HEK293 (cell line): ENCODE measurements around the gene UBA3.

Experiments
- CTCF ChIA-PET: fragments of 350-600 bp; formaldehyde crosslinking; extraction: SDS; loops from one replicate; lab custom pipeline; 2021; ENCODE audit warnings: antibody characterized with exemption; lab: Yijun Ruan, JAX
- POLR2A ChIA-PET: fragments of 300-600 bp; formaldehyde crosslinking; extraction: SDS; loops from one replicate; lab custom pipeline; 2020; ENCODE audit warnings: antibody characterized with exemption, inconsistent platforms; lab: Yijun Ruan, JAX
- H3K27ac ChIP-seq: fragments of 200-500 bp; sonication (Bioruptor generic); 2 replicates; pipeline ENCODE4 v1.5.1; 2014; ENCODE audit warnings: low read depth, low read length, control low read depth, inconsistent platforms; ENCODE audit errors: extremely low read depth
- H3K36me3 ChIP-seq, 2 experiments: fragments of 200-500 bp in 1 of 2; sonication (Bioruptor generic) in 1 of 2; 1 replicate in 1 of 2; 2 replicates in 1 of 2; pipeline ENCODE4 v1.5.1; 2014 to 2017; ENCODE audit warnings: inconsistent platforms in 2 of 2, low read length in 2 of 2; ENCODE audit not compliant: control insufficient read depth in 2 of 2, insufficient read depth in 1 of 2
- H3K4me1 ChIP-seq: fragments of 200-500 bp; sonication (Bioruptor generic); 2 replicates; pipeline ENCODE4 v1.5.1; 2014; ENCODE audit warnings: mild to moderate bottlenecking, low read length, inconsistent platforms; ENCODE audit not compliant: control insufficient read depth, insufficient read depth
- H3K4me3 ChIP-seq: 2 replicates; pipeline ENCODE4 v1.5.1; 2011; ENCODE audit warnings: low read depth, mild to moderate bottlenecking, control low read depth, low read length, moderate library complexity
- H3K9me3 ChIP-seq: fragments of 200-500 bp; sonication (Bioruptor generic); 2 replicates; pipeline ENCODE4 v1.5.1; 2014; ENCODE audit warnings: low read depth, low read length, inconsistent platforms; ENCODE audit not compliant: control insufficient read depth, insufficient read depth
- AEBP2 ChIP-seq: fragments of 450-650 bp; formaldehyde crosslinking; IDR thresholded peaks from 2 replicates; pipeline ENCODE4 v1.5.1; 2016; ENCODE audit warnings: missing biosample characterization, missing genetic modification characterization, borderline replicate concordance
- BCL11A ChIP-seq: fragments of 450-650 bp; formaldehyde crosslinking; IDR thresholded peaks from 2 replicates; pipeline ENCODE4 v1.5.1; 2016; ENCODE audit warnings: low read depth, missing biosample characterization, missing genetic modification characterization
- GFI1B ChIP-seq: fragments of 450-650 bp; formaldehyde crosslinking; IDR thresholded peaks from 2 replicates; pipeline ENCODE4 v1.5.1; 2016; ENCODE audit warnings: missing biosample characterization, missing genetic modification characterization
- GLIS2 ChIP-seq: fragments of 450-650 bp; formaldehyde crosslinking; IDR thresholded peaks from 2 replicates; pipeline ENCODE4 v1.5.1; 2016; ENCODE audit warnings: missing biosample characterization, missing genetic modification characterization
- KLF10 ChIP-seq: fragments of 450-650 bp; IDR thresholded peaks from 2 replicates; pipeline ENCODE4 v1.5.1; 2018; ENCODE audit warnings: missing biosample characterization, mild to moderate bottlenecking, missing genetic modification characterization
- KLF9 ChIP-seq: fragments of 450-650 bp; formaldehyde crosslinking; IDR thresholded peaks from 2 replicates; pipeline ENCODE4 v1.5.1; 2016; ENCODE audit warnings: missing biosample characterization, missing genetic modification characterization, low read depth
- PRDM2 ChIP-seq: fragments of 450-650 bp; formaldehyde crosslinking; IDR thresholded peaks from 2 replicates; pipeline ENCODE4 v1.5.1; 2016; ENCODE audit warnings: missing biosample characterization, missing genetic modification characterization, borderline replicate concordance
- YY1 ChIP-seq: fragments of 450-650 bp; formaldehyde crosslinking; IDR thresholded peaks from 2 replicates; pipeline ENCODE4 v1.5.1; 2018; ENCODE audit warnings: missing biosample characterization, missing genetic modification characterization
- ZBTB10 ChIP-seq: fragments of 450-650 bp; formaldehyde crosslinking; IDR thresholded peaks from 2 replicates; pipeline ENCODE4 v1.5.1; 2016; ENCODE audit warnings: missing biosample characterization, missing genetic modification characterization
- ZBTB20 ChIP-seq: fragments of 450-650 bp; formaldehyde crosslinking; IDR thresholded peaks from 2 replicates; pipeline ENCODE4 v1.5.1; 2016; ENCODE audit warnings: missing biosample characterization, missing genetic modification characterization
- ZBTB7A ChIP-seq: fragments of 450-650 bp; formaldehyde crosslinking; IDR thresholded peaks from 2 replicates; pipeline ENCODE4 v1.5.1; 2016; ENCODE audit warnings: low read depth, missing biosample characterization, missing genetic modification characterization
- ZNF140 ChIP-seq: fragments of 450-650 bp; formaldehyde crosslinking; IDR thresholded peaks from 2 replicates; pipeline ENCODE4 v1.5.1; 2016; ENCODE audit warnings: missing biosample characterization, missing genetic modification characterization
- ZNF2 ChIP-seq: fragments of 450-650 bp; formaldehyde crosslinking; IDR thresholded peaks from 2 replicates; pipeline ENCODE4 v1.5.1; 2016; ENCODE audit warnings: missing biosample characterization, missing genetic modification characterization
- ZNF221 ChIP-seq: fragments of 450-650 bp; formaldehyde crosslinking; IDR thresholded peaks from 2 replicates; pipeline ENCODE4 v1.5.1; 2017; ENCODE audit warnings: missing biosample characterization, missing genetic modification characterization, borderline replicate concordance
- ZNF416 ChIP-seq: fragments of 450-650 bp; formaldehyde crosslinking; IDR thresholded peaks from 2 replicates; pipeline ENCODE4 v1.5.1; 2016; ENCODE audit warnings: missing biosample characterization, missing genetic modification characterization
- ZNF621 ChIP-seq: fragments of 450-650 bp; formaldehyde crosslinking; IDR thresholded peaks from 2 replicates; pipeline ENCODE4 v1.5.1; 2017; ENCODE audit warnings: missing biosample characterization, missing genetic modification characterization
- ZNF664 ChIP-seq: fragments of 450-650 bp; formaldehyde crosslinking; IDR thresholded peaks from 2 replicates; pipeline ENCODE4 v1.5.1; 2016; ENCODE audit warnings: missing biosample characterization, missing genetic modification characterization
- ZNF837 ChIP-seq: fragments of 450-650 bp; formaldehyde crosslinking; IDR thresholded peaks from 2 replicates; pipeline ENCODE4 v1.5.1; 2016; ENCODE audit warnings: missing biosample characterization, missing genetic modification characterization
- ZXDB ChIP-seq: fragments of 450-650 bp; formaldehyde crosslinking; IDR thresholded peaks from 2 replicates; pipeline ENCODE4 v1.5.1; 2016; ENCODE audit warnings: missing biosample characterization, missing genetic modification characterization

Gene UBA3

GRCh38 chr3:69009559-69010410 lies 70.4 kb downstream of the UBA3 start:
- CTCF ChIA-PET = no interaction called here

GRCh38 chr3:69008980-69009379 lies 71.2 kb downstream of the UBA3 start:
- ChIA-PET CTCF (no interaction called here), POLR2A (no interaction called here)
- TF ChIP-seq ZXDB (tag by site-specific recombination) = no peak
- TF ChIP-seq KLF10 = no peak
- no peak for TF ChIP-seq ZNF416 (tag by site-specific recombination)
- no peak for TF ChIP-seq BCL11A (tag by site-specific recombination)
- no peak for TF ChIP-seq ZNF140 (tag by site-specific recombination)
- TF ChIP-seq GLIS2 (tag by site-specific recombination) = no peak
- no peak for TF ChIP-seq AEBP2
- TF ChIP-seq YY1 (tag by site-specific recombination) = no peak
- no peaks in the 10 kb centered on the region for H3K9me3 ChIP-seq
- H3K4me3 ChIP-seq = no peak overlapping the region
- H3K36me3 ChIP-seq = peaks cover 5 to 65% of the 10 kb centered on the region in 2 experiments; a peak in 2 of 3 replicates
- H3K4me1 ChIP-seq = no peaks in the 10 kb centered on the region
- no peak overlapping the region for H3K27ac ChIP-seq

More at GRCh38 chr3:69009559-69010410, 70.4 kb downstream of the UBA3 start:
- POLR2A ChIA-PET = no interaction called here
- H3K36me3 ChIP-seq = peaks cover under 1 to 57% of the 10 kb centered on the region in 2 experiments; a peak in 2 of 3 replicates
- H3K9me3 ChIP-seq = no peaks in the 10 kb centered on the region
- TF ChIP-seq ZBTB20 (no peak), ZBTB10 (tag by site-specific recombination) (no peak), ZBTB7A (tag by site-specific recombination) (no peak), ZNF621 (tag by site-specific recombination) (no peak), ZNF837 (tag by site-specific recombination) (no peak), KLF9 (tag by site-specific recombination) (no peak), ZNF664 (tag by site-specific recombination) (no peak), ZNF221 (tag by site-specific recombination) (no peak), ZNF2 (tag by site-specific recombination) (no peak)
- no peaks in the 10 kb centered on the region for H3K4me1 ChIP-seq
- no peak overlapping the region for H3K27ac ChIP-seq
- no peak overlapping the region for H3K4me3 ChIP-seq

GRCh38 chr3:69005791-69006482 lies 74.2 kb downstream of the UBA3 start:
- Histone ChIP-seq H3K4me1 (no peaks in the 10 kb centered on the region), H3K4me3 (no peak overlapping the region), H3K27ac (no peak overlapping the region), H3K9me3 (no peaks in the 10 kb centered on the region), H3K36me3 (peaks cover 9 to 86% of the 10 kb centered on the region in 2 experiments; a peak in 2 of 3 replicates)
- POLR2A ChIA-PET = no interaction called here
- CTCF ChIA-PET = no interaction called here
- TF ChIP-seq GFI1B (tag by site-specific recombination) (no peak), PRDM2 (tag by site-specific recombination) (no peak)
